ENCODE data around the gene NME5. TPM values are rescaled to one million over a fixed set of nuclear protein-coding genes. Genes with fewer than 3 reads are reported as not detected.
"Not testable (repeated sequence)": the region's sequence is repeated elsewhere in the genome, so short reads cannot be mapped to it uniquely, and the experiment has no call there.

Gene NME5
- total RNA-seq, 4 donors from 2014 or later = 4.3 to 14.4 (median 12.0) TPM

- peaks cover 52 to 65% of the 10 kb centered on the region in 2 donors for H3K36me3 ChIP-seq
- WGBS, 2 donors = 88 to 96% methylated on average over 1 of the region's 1 CpG
- intact Hi-C loops (cut with DNase I) = no loop called here
Observed at GRCh38 chr5:138157626-138158025, 18.4 kb upstream of the NME5 start.

DNA sequence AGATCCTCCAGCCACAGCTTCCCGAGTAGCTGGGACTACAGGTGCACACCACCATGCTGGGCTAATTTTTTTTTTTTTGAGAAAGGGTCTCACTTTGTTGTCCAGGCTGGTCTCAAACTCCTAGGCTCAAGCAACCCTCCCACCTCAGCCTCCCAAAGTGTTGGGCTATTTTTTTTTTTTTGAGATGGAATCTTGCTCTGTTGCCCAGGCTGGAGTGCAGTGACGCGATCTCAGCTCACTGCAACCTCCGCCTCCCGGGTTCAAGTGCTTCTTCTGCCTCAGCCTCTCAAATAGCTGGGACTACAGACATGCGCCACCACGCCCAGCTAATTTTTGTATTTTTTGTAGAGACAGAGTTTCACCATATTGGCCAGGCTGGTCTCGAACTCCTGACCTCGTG, 16.7 kb upstream of the NME5 start:
- DNase-seq; intact Hi-C loops (cut with DNase I); H3K27ac ChIP-seq; H3K27me3 ChIP-seq; H3K4me1 ChIP-seq; H3K4me3 ChIP-seq (replicated peaks in 1 of 3); H3K9me3 ChIP-seq: not testable (repeated sequence)
- 94 to 99% methylated on average over 9 of the region's 9 CpGs for WGBS, 2 donors
- peaks cover 36 to 49% of the 10 kb centered on the region in 2 donors for H3K36me3 ChIP-seq

More at GRCh38 chr5:138157626-138158025, 18.4 kb upstream of the NME5 start:
- no peak for DNase-seq
- Histone ChIP-seq H3K27me3 (no peaks in the 10 kb centered on the region), H3K4me1 (no peaks in the 10 kb centered on the region), H3K9me3 (no peaks in the 10 kb centered on the region), H3K4me3 (replicated peaks in 1 of 3) (no peak overlapping the region), H3K27ac (no peak overlapping the region)
- TF ChIP-seq POLR2A (IDR thresholded peaks at IDR 0.05) (no peak), CTCF (IDR thresholded peaks at IDR 0.05) (no peak)

GRCh38 chr5:138149530-138149929, 10.3 kb upstream of the NME5 start:
- no peak for DNase-seq
- Histone ChIP-seq H3K27ac (no peak overlapping the region), H3K4me3 (replicated peaks in 1 of 3) (no peak overlapping the region), H3K9me3 (no peaks in the 10 kb centered on the region), H3K27me3 (no peaks in the 10 kb centered on the region), H3K4me1 (no peaks in the 10 kb centered on the region), H3K36me3 (no peaks in the 10 kb centered on the region)
- intact Hi-C loops (cut with DNase I) = no loop called here
- TF ChIP-seq CTCF (IDR thresholded peaks at IDR 0.05) = no peak
- TF ChIP-seq POLR2A (IDR thresholded peaks at IDR 0.05) = no peak
- WGBS, 2 donors = 55 to 57% methylated on average over 3 of the region's 3 CpGs

GRCh38 chr5:138148811-138149210, 9.6 kb upstream of the NME5 start:
- Histone ChIP-seq H3K4me1 (no peaks in the 10 kb centered on the region), H3K36me3 (no peaks in the 10 kb centered on the region), H3K27ac (no peak overlapping the region), H3K4me3 (replicated peaks in 1 of 3) (no peak overlapping the region), H3K27me3 (no peaks in the 10 kb centered on the region), H3K9me3 (no peaks in the 10 kb centered on the region)
- no peak for DNase-seq
- TF ChIP-seq CTCF (IDR thresholded peaks at IDR 0.05) = no peak
- no peak for TF ChIP-seq POLR2A (IDR thresholded peaks at IDR 0.05)
- 67 to 74% methylated on average over 1 of the region's 1 CpG for WGBS, 2 donors
- intact Hi-C loops (cut with DNase I) = no loop called here

GRCh38 chr5:138143578-138143977, 4.3 kb upstream of the NME5 start:
- H3K4me3 ChIP-seq (replicated peaks in 1 of 3); H3K9me3 ChIP-seq; H3K36me3 ChIP-seq; H3K27ac ChIP-seq; H3K4me1 ChIP-seq; DNase-seq; intact Hi-C loops (cut with DNase I); H3K27me3 ChIP-seq: not testable (repeated sequence)
- 91 to 92% methylated on average over 6 of the region's 6 CpGs for WGBS, 2 donors

GRCh38 chr5:138141734-138142133, 2.5 kb upstream of the NME5 start:
- WGBS, 2 donors = 60 to 73% methylated on average over 1 of the region's 1 CpG
- TF ChIP-seq POLR2A (IDR thresholded peaks at IDR 0.05) = no peak

DNA sequence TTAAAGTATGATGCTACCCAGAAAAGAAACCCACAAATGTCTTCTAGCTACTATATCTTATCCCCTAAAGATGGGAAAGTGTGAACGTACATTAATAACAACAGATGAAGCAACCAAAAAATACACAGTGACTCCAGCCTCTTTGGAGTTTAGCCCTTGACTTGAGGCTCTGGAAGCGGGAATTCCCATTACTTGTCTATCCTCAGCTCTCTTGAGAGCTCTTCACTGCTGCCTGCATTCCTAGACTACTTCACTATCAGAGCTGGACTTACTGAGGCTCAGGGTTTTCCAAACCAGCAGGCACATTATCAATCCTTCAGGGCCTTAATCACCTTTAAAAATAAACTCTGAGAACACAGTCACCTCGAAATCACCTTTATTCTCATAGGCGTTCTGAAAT, 1.0 kb upstream of the NME5 start:
- intact Hi-C loops (cut with DNase I) = no loop called here
- Histone ChIP-seq H3K27me3 (no peaks in the 10 kb centered on the region), H3K27ac (no peak overlapping the region), H3K36me3 (no peaks in the 10 kb centered on the region), H3K4me3 (replicated peaks in 1 of 3) (no peak overlapping the region), H3K4me1 (no peaks in the 10 kb centered on the region), H3K9me3 (no peaks in the 10 kb centered on the region)
- TF ChIP-seq POLR2A (IDR thresholded peaks at IDR 0.05) (no peak), CTCF (IDR thresholded peaks at IDR 0.05) (no peak)
- WGBS, 2 donors = 22 to 29% methylated on average over 4 of the region's 4 CpGs
- no peak for DNase-seq

More at GRCh38 chr5:138141734-138142133, 2.5 kb upstream of the NME5 start:
- no peaks in the 10 kb centered on the region for H3K9me3 ChIP-seq
- H3K4me1 ChIP-seq = no peaks in the 10 kb centered on the region
- no peaks in the 10 kb centered on the region for H3K36me3 ChIP-seq
- H3K27me3 ChIP-seq = no peaks in the 10 kb centered on the region
- intact Hi-C loops (cut with DNase I) = no loop called here
- no peak overlapping the region for H3K4me3 ChIP-seq (replicated peaks in 1 of 3)
- DNase-seq = no peak
- no peak overlapping the region for H3K27ac ChIP-seq
